Heart left ventricle (tissue), 16 donors: ENCODE measurements around the gene GIMAP5. TPM values are rescaled to one million over a fixed set of nuclear protein-coding genes. Genes with fewer than 3 reads are reported as not detected.
A peak's percentile ranks its signal among the peaks of the same experiment; 100 is the strongest.

Source experiments
- ATAC-seq, 4 donors: fragments of 200-7000 bp; cut with Tn5 transposase; one replicate each; pipeline ENCODE4 v1.9.1; 2020 to 2022; ENCODE audit warnings: moderate library complexity in 4 of 4, mild to moderate bottlenecking in 3 of 4, moderate number of reproducible peaks in 1 of 4
- DNase-seq, 5 donors: peaks; one replicate each; pipeline ENCODE4 v3.0.0-alpha.2; 2020
- H3K27ac ChIP-seq, 12 donors: fragments of 200-600 bp; sonication (generic) in 4 of 12; one replicate each; pipeline versions ENCODE4 v1.5.0 to v1.8.0; 2016 to 2022; ENCODE audit warnings: mild to moderate bottlenecking in 2 of 12
- H3K27me3 ChIP-seq, 9 donors: fragments of 200-600 bp; sonication (generic) in 2 of 9; one replicate each; pipeline versions ENCODE4 v1.5.1 to v1.8.0; 2016 to 2022; ENCODE audit warnings: mild to moderate bottlenecking in 3 of 9
- H3K36me3 ChIP-seq, 9 donors: fragments of 200-600 bp; sonication (generic) in 2 of 9; one replicate each; pipeline versions ENCODE4 v1.5.0 to v1.8.0; 2018 to 2022; ENCODE audit warnings: mild to moderate bottlenecking in 2 of 9
- H3K4me1 ChIP-seq, 12 donors: fragments of 200-600 bp; sonication (generic) in 4 of 12; one replicate each; pipeline versions ENCODE4 v1.5.0 to v1.8.0; 2016 to 2022; ENCODE audit warnings: mild to moderate bottlenecking in 3 of 12
- H3K4me3 ChIP-seq, 12 donors: fragments of 200-600 bp; sonication (generic) in 4 of 12; one replicate each; pipeline versions ENCODE4 v1.5.0 to v1.8.0; 2017 to 2022; ENCODE audit warnings: mild to moderate bottlenecking in 9 of 12, moderate library complexity in 4 of 12
- H3K9me3 ChIP-seq, 12 donors: fragments of 200-600 bp; sonication (generic) in 4 of 12; one replicate each; pipeline versions ENCODE4 v1.5.0 to v1.8.0; 2016 to 2022; ENCODE audit warnings: mild to moderate bottlenecking in 1 of 12
- CTCF ChIP-seq, 12 donors: fragments of 200-600 bp; sonication (generic) in 4 of 12; IDR thresholded peaks; one replicate each; pipeline versions ENCODE4 v1.5.0 to v1.8.0; 2018 to 2022; ENCODE audit warnings: antibody characterized with exemption in 12 of 12, mild to moderate bottlenecking in 5 of 12
- POLR2A ChIP-seq, 2 donors: fragments of 450-650 bp; IDR thresholded peaks; one replicate each; pipeline ENCODE4 v1.6.1; 2017; ENCODE audit warnings: antibody characterized with exemption in 2 of 2, mild to moderate bottlenecking in 2 of 2, moderate library complexity in 2 of 2
- WGBS, 4 donors: extraction: QIAGEN DNeasy Blood & Tissue Kit in 2 of 4; methylation state at CpG; one replicate each; pipeline versions ENCODE4 v1.1.5 to v1.1.7; 2013 to 2018; 5-methylcytosine and 5-hydroxymethylcytosine counted together
- intact Hi-C, 10 donors: fragments of 100-400 bp; cut with DNase I; formaldehyde crosslinking; loops; one replicate each; pipeline versions ENCODE4 v1.11.1 to v1.14.2; 2022
- polyA plus RNA-seq, 2 donors: library from polyadenylated mRNA; stranded (reverse); fragments of 200-250 nt; gene quantifications; one replicate each; pipeline ENCODE4 v1.2.3, GENCODE V29; 2013
- total RNA-seq, 9 donors: library from RNA; depleted of rRNA in 2 of 9; stranded (reverse); fragments of >200 nt in 2 of 9; fragmentation: NEBNext Ultra II Directional in 3 of 9; extraction: Animal tissue kit (Norgen Biotek cat#: 25700) in 3 of 9; gene quantifications; one replicate each; pipeline versions ENCODE4 v1.1.0 to v1.2.4, GENCODE V29; 2016 to 2023
- donor health status: ischemic (EF 13 %, LVEDD 7.1; RV severe dilation, severe dysfunction).
- donor health status: healthy with polysubstance abuse.
- donor health status: DM: no; HTN: yes; CAD: no.
- donor health status: DM: no; HTN: no; CAD: no.
- donor health status: ischemic (EF 25% LVEDD 6.9; RV normal size, moderate dysfunction).
- donor health status: ischemic (EF 25% LVEDD 5.7; RV mildly dilated, moderate dysfunction).
- donor health status: healthy.
- donor health status: DM: yes; HTN: yes; CAD: no.
- donor health status: ischemic (EF 35%, LVEDD 5.7; RV mildly dilated, moderate dysfunction).
- donor health status: nonischemic (EF 11% LVEDD 7.7; RV severe dilation, severe dysfunction).
- donor health status: DM: yes; HTN: yes; CAD: no.
- donor health status: PGD.
- donor health status: ischemic (EF 29% LVEDD 5.4; RV normal size, mild dysfunction).
- donor health status: nonischemic (EF 23%, LVEDD 6.1; RV moderate dilation, normal function).

Gene GIMAP5
- total and polyA plus RNA-seq, 11 donors = 6.4 to 40.4 (median 19.3) TPM

GRCh38 chr7:150780292-150780691 lies 43.1 kb downstream of the GIMAP5 start:
- no peaks in the 10 kb centered on the region for H3K9me3 ChIP-seq
- H3K4me1 ChIP-seq = peaks cover 0 to 46% (median 12%) of the 10 kb centered on the region in 12 donors
- intact Hi-C loops = loop anchor here in 6 of 10 donors (2.0 to 10.0 kb wide), 5 partner anchors 97 to 207 kb away; partner anchors contain the start of gene KCNH2 (in 1 of the 6)
- H3K36me3 ChIP-seq = no peaks in the 10 kb centered on the region
- H3K4me3 ChIP-seq = no peak overlapping the region
- H3K27me3 ChIP-seq = no peaks in the 10 kb centered on the region
- no peak for ATAC-seq
- peak overlapping the region in 1 of 12 donors; percentile 60 for H3K27ac ChIP-seq
- TF ChIP-seq POLR2A (IDR thresholded peaks at IDR 0.05) (no peak), CTCF (IDR thresholded peaks at IDR 0.05) (no peak)
- DNase-seq = no peak
- WGBS, 4 donors = 62 to 78% (median 65%) methylated on average over 3 of the region's 3 CpGs

GRCh38 chr7:150781103-150781502 lies 43.9 kb downstream of the GIMAP5 start:
- Histone ChIP-seq H3K4me3 (no peak overlapping the region), H3K4me1 (peaks cover 0 to 54% (median 17%) of the 10 kb centered on the region in 12 donors), H3K9me3 (no peaks in the 10 kb centered on the region), H3K27ac (peak overlapping the region in 1 of 12 donors; percentile 60), H3K36me3 (no peaks in the 10 kb centered on the region), H3K27me3 (no peaks in the 10 kb centered on the region)
- DNase-seq (no peak), ATAC-seq (no peak)
- intact Hi-C loops = loop anchor here in 6 of 10 donors (2.0 to 10.0 kb wide), 5 partner anchors 96 to 206 kb away; partner anchors contain the start of gene KCNH2 (in 1 of the 6)
- TF ChIP-seq POLR2A (IDR thresholded peaks at IDR 0.05) (no peak), CTCF (IDR thresholded peaks at IDR 0.05) (no peak)
- WGBS, 4 donors = 45 to 62% (median 49%) methylated on average over 3 of the region's 3 CpGs

GRCh38 chr7:150781961-150782360 lies 44.7 kb downstream of the GIMAP5 start:
- no peaks in the 10 kb centered on the region for H3K27me3 ChIP-seq
- 97 to 100% (median 98%) methylated on average over 2 of the region's 2 CpGs for WGBS, 4 donors
- no peak for DNase-seq
- H3K9me3 ChIP-seq = no peaks in the 10 kb centered on the region
- H3K36me3 ChIP-seq = no peaks in the 10 kb centered on the region
- intact Hi-C loops = loop anchor here in 6 of 10 donors (2.0 to 10.0 kb wide), 5 partner anchors 95 to 205 kb away; partner anchors contain the start of gene KCNH2 (in 1 of the 6)
- H3K4me3 ChIP-seq = no peak overlapping the region
- H3K27ac ChIP-seq = no peak overlapping the region
- TF ChIP-seq CTCF (IDR thresholded peaks at IDR 0.05) (no peak), POLR2A (IDR thresholded peaks at IDR 0.05) (no peak)
- peaks cover 0 to 63% (median 24%) of the 10 kb centered on the region in 12 donors for H3K4me1 ChIP-seq
- ATAC-seq = no peak

GRCh38 chr7:150784120-150784736 lies 47.0 kb downstream of the GIMAP5 start:
- no peak for DNase-seq
- no peaks in the 10 kb centered on the region for H3K36me3 ChIP-seq
- TF ChIP-seq CTCF (IDR thresholded peaks at IDR 0.05) (no peak), POLR2A (IDR thresholded peaks at IDR 0.05) (no peak)
- H3K27me3 ChIP-seq = no peaks in the 10 kb centered on the region
- intact Hi-C loops = loop anchor here in 5 of 10 donors (5.0 to 10.0 kb wide), 4 partner anchors 93 to 203 kb away; partner anchors contain the start of gene KCNH2 (in 1 of the 5)
- no peak overlapping the region for H3K4me3 ChIP-seq
- H3K9me3 ChIP-seq = no peaks in the 10 kb centered on the region
- ATAC-seq = no peak
- WGBS, 4 donors = 65 to 67% (median 66%) methylated on average over 9 of the region's 9 CpGs
- H3K4me1 ChIP-seq = peaks cover 4 to 76% (median 47%) of the 10 kb centered on the region in 12 donors
- H3K27ac ChIP-seq = peak overlapping the region in 8 of 12 donors; percentile 10 to 95 (median 70)
